Right forelimb (tissue), 1 donor: ENCODE measurements around the gene RPE65.
A peak's percentile ranks its signal among the peaks of the same experiment; 100 is the strongest.
"Not testable (repeated sequence)": the region's sequence is repeated elsewhere in the genome, so short reads cannot be mapped to it uniquely, and the experiment has no call there.

Experiments
- DNase-seq: peaks from one replicate; pipeline ENCODE4 v3.0.0-alpha.2; 2018

RPE65 gene

DNA sequence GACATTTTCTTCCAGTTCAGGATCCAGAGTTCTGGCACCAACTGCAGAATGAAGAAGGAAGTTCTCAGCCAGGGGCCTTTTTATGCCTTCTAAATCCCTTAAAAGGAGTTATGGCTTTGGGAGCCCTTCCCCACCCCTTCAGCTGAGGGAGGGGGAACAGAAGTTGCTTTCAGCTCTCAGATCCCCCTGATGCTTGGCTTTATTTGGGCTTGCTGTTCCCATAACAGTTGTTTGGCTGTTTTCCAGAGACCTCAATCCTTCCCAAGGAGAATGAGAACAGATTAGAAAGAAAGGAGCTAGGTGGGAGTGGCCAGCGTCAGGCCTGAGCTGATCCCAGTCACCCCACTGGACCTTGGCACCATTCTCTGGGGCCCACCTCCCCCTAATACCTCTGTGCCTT is at the start of gene RPE65:
RPE65 (minus strand) TSS at position 54 of the 400 bp plus-strand sequence; CDS start at position 5, 49 bp downstream.
- no peak for DNase-seq

DNA sequence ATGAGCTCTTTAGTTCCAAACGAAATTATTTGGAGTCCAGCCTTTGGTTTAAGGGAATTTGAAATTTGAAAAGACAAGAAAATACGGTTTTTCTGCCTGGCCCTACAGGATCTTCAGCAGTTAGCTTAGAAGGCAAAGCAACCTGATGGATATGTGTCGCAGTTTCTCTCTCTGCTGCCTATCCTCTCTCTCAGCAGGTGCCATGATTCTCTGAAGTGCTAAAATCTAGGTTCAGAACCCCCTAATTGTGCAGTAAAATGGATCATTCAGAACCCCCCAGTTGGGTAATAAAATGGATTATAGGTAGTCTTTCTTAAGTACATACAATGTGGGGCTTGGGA is 47.6 kb upstream of the RPE65 start:
- no peak for DNase-seq

DNA sequence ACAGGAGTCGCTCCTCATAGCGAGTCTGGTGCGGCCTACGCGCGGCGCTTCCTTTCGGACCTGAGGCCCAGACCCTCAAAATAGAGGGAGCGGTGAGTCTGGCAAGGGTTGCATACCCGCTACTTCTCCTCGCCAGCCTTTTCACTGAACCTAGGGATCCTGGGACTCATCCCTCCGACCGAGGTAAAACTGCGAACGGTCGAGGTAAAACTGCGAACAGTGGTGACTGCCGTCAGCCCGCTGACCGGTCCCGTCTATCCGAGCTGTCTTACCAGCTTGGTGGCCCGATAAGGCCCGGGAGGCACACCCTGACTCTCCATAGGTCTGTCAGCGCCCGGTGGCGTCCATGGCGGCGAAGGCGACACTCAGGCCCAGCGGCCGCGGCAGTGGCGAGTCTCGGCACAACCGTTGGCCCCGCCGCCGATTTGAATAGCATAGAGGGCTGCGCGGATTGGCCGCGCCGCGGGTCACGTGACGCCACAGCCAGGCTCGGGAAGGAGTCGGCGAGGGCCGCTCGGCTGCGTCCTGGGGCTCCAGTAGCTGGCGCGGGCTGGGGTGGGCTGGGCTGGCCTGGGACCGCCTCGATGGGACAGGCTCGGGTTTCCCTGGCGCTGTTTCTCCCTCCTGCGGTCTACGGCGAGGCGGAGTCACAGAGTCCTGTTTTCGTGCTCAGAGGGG is 47.1 kb upstream of the RPE65 start, which contains the start of gene DEPDC1:
DEPDC1 (minus strand) TSS at position 403 of the 678 bp plus-strand sequence; CDS start at position 320, 83 bp downstream.
- DNase-seq = peak; percentile 98

DNA sequence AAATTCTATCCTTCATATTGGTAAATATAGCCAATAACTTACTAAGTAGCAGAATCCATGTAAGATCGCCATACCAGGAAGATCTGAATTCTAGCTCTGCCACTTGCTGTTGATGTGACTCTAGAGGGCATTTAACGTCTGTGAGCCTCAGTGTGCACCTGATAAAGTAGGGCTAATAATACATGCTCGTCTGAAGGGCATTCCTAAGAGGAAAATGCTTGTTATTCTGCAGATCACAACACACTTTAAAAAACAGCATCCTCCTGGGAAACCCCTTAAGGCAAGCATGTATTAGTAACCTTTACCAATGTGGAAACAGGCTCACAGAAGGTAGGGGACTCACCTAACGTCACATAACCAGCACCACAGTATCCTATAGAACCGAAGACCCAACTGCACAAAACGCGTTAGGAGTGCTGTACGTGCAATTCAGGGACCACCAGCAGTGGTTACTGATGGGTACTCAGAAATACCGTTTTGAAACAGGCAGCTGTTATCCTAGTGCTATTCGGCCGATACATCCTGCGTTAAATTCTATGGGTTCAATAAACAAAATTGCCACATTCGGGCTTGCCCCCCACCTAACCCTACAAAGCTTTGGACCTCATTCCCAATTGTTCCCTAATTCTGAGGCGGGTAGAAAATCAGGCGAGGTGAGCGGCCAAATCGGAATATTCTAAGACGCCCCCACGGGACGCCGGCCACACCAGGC is 46.4 kb upstream of the RPE65 start:
- DNase-seq = peak; percentile 43

DNA sequence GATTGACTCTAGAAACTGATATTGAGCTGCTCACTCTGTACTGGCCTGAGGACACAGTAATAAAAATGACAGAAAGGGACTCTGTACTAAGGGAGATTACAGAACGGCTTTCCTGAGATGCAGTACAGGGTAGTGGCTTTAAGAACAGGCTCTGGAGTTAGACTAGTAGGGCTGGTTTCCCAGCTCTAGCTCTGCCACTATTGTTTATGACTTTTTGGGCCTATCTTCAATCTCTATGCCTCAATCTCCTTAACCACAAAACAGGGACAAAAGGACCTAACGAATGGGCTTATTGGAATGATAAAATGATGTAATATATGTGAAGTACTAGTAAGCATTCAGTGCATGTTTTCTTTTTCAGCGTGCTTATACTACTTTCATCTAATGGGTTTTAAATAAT is 45.8 kb upstream of the RPE65 start:
- no peak for DNase-seq

DNA sequence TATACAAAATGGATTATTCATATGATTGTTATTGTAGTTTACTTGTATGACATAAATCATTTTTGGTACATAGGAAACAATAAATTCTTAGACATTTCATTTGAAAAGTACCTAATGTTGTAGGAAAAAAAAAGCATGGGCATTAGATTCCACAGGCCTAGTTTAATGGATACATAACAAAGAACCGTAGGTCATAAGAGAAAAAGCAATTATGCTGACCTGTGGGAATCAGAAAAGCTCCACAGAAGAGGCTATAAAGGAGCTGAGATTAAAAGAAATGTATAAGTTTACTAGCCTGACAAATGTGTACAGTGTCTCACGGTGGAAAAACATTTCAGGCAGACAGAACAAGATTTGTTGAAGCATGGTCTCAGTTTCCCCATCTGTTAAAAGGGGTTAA is 43.4 kb upstream of the RPE65 start:
- no peak for DNase-seq

DNA sequence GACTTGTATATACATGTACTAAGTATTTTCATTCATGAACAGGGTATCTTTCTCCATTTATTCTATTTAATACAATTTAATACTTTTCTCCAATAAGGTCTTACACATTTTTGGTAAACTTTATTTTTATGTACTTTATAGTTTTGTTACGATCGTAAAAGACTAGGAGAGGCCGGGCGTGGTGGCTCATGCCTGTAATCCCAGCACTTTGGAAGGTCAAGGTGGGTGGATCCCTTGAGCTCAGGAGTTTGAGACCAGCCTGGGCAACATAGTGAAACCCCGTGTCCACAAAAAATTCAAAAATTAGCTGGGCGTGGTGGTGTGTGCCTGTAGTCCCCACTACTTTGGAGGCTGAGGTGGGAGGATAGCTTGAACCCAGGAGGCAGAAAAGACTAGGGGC is 42.5 kb upstream of the RPE65 start:
- not testable (repeated sequence) for DNase-seq

DNA sequence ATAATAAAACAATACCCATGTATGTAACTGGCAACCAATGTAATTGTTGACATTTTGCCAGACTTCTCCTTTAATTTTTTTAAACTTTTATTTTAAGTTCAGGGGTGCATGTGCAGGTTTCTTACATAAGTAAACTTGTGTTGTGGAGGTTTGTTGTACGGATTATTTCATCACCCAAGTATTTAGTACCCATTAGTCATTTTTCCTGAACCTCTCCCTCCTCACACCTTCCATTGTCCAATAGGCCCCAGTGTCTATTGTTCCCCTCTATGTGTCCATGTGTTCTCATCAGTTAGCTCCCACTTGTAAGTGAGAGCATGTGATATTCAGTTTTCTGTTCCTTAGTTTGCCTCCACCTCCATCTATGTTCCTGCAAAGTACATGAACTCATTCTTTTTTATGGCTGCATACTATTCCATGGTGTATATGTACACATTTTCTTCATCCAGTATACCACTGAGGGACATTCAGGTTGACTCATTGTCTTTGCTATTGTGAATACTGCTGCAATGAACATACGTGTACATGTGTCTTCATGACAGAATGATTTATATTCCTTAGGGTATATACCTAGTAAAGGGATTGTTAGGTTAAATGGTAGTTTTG is 40.4 kb upstream of the RPE65 start:
- no peak for DNase-seq

DNA sequence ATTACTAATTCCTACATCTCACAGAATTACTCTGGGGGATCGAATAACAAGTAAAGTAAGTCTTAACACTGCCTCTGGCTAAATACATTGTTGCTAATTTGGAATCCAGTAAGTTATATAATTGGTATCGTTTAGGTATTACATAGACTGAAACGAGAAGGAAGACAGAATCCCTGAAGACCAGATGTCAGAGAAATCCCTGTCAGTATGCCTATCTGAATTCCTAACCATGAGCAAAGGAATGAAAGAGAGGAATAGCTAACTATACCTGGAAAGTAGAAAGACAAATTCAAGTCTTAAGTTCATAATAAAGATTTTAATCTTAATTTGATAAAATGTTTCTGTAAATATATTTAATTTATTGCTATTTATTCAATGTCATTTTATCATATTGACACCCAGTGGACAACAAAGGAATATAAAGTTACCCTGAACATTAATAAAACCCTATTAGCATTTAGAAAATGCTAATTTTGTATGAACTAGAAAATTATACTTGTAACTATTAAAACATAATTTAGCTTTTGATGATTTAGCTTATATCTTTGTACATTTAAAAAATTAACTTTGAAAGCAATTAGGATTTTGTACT is 35.8 kb upstream of the RPE65 start:
- DNase-seq = no peak

DNA sequence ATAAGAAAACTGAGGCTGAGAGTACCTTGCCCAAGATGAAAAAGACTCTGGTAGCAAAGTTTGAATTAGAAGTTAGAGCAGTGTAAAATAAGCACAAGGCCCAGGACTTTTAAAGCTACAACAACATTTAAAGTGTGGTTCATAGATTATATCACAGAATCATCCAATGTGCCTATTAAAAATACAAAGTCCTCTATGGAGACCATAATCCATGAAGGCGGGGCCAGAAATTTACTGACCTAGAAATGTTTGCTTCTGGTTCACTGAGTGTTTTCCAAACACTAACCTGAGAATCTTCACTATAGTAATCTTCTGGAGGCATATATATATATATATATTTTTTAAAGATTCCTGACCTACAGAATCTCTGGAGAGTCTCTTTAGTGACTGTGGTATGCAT is 34.9 kb upstream of the RPE65 start:
- no peak for DNase-seq

DNA sequence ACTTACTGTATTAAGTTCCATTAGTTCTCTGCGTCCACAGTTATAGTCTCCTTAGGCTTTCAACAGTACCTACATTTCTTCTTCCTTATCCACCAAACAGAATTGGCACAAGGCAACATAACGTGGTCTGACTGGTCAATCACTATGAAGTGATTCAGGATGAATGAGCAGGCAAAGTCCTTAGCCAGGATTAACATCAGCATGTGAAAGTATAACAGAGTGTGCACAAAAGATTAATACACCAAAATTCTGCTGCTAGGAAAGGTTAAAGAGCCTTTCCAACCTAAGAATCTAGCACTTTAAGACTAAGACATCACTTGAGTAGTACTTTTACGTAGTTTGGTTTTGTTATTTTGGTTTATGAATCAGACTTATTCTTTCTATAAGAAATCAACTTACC is 31.3 kb upstream of the RPE65 start:
- DNase-seq = no peak

DNA sequence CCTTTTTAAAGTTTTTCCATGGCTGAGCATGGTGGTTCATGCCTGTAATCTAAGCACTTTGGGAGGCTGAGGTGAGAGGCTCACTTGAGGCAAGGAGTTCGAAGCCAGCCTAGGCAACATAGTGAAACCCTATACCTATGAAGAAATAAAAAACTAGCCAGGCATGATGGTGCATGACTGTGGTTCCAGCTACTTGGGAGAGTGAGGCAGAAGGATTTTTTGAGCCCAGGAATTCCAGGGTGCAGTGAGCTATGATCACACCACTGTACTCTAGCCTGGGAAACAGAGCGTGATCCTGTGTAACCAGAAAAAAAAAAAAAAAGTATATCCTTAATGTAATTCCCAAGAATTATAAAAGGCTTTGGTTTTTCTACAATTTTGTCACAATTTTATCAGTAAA is 29.7 kb upstream of the RPE65 start:
- DNase-seq = no peak

DNA sequence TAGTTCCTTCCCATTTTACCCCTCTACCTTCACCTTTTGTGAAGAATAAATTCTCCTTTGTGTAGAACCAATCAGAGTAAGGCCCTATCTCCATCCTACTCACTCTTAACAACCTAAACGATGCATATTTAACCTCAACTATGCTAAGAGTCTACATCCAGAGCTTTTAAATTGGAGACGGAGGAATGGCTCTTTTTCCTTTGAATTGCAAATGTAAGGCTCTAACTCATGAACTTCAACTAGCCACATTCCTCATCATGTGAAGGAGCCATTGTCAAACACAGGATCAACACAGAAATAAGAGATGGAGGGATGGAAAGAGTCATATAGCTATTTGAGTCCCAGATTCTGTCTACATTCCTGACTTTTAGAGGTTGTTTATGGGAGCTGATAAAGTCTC is 28.9 kb upstream of the RPE65 start:
- no peak for DNase-seq

DNA sequence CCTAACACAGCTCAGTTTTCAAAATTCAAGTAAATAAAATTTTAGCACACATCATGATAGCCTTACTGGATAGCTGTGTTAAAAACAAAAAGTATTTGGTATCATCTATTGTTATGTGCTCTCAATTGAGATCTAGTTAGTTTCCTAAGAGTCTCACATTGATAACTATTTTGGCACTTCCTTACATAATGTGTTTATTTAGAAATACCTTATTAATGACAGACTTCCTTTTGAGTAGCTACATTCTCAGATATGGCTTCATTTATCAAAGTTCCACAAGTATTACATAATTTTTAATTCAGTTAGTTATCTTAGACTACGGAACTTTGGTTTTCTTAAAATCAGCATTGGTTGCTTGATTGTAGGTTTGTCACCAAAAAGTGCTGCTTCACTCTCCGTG is 26.9 kb upstream of the RPE65 start:
- not testable (repeated sequence) for DNase-seq

DNA sequence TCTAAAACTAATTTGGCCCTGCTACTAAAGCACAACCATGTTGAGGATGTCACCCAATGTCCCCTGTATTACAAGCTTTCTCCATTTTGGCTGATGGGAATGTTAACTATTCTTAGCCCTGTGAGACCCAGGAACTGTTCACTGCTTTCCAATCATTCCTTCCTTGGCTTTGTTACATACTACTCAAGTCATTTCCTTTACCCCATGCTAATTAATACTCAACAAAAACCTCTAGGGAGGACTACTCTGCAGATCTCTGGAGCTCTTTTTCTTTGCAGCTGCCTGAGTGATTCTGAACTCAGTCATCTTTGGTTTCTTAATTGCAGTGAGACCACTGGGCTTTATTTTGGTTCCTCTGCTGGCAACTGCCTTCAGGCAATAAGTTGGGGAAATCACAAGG is 23.3 kb upstream of the RPE65 start:
- DNase-seq = no peak

DNA sequence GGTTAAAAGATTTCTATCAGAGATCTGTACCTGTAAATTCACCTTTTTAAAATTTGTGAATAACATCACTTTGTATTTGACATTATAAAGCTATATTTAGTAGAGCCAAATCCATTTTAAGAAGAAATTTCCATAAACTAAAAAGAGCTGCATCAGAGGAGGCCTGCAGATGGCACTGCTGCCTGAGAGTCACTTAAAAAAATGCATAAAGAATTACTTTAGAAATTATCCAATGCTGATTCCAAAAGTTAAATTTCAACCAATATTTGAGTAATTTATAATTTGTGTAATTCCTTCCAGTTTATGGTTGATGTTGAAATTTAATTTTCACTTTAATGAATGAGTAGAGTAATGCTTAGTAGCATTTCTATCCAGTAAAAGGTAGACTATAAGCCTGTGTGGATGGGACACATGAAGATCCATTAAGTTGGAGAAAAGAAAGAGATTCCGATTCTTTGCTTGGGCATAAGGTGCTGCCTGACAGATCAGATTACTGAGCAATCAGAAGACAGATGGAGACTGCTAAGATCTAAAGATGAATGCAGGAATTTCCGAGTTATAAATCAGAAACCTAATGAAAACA is 20.7 kb upstream of the RPE65 start:
- no peak for DNase-seq

DNA sequence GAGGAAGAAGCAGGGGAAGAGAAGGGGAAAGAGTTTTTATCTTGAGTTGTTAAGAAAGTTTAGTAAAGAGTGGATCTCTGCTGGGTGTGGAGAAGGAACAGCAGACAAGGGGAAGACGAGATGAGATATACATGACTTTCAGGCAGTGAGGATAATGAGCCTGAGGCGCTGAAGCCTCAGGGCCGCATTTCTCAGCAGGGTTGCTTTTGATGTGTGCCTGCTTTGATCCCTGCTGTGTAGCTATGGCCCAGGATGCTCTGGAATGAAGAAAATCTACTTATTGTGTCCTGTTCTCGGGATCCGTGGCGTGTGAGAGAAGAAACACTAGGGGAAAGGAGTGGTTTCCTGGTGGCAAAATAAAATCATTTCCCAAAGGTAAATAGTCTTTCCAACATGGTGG is 15.1 kb upstream of the RPE65 start:
- DNase-seq = no peak

DNA sequence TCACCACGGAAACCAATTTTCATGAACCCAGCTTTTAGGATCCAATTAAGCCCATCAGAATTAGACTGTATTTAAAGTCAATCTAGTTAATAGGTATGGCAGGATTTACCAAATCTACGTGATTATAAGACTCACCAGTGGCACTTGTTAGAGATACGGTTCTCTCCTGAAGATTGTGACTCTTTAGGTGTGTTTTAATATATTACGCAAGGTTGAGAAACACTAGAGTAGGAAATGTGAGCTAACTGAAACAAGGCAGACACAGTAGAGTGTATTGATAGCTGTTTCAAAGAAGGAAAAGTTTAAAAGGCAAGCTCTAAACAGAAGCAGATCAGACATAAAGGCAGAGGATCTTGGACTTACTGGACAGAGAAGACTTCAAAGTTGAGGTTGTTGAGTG is 11.2 kb upstream of the RPE65 start:
- no peak for DNase-seq

DNA sequence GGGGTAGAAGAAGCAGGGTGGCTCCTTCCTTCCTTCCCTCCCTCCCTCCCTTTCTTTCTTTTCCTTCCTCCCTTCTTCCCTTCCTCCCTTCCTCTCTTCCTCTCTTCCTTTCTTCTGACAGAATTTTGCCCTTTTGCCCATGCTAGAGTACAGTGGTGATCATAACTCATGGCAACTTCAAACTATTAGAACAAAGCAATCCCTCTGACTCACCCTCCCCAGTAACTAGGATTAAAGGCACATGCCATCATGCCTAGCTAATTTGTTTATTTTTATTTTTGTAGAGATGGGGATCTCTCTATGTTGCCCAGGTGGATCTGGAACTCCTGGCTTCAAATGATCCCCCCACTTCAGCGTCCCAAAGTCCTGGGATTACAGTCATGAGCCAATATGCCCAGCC is 10.0 kb upstream of the RPE65 start:
- DNase-seq = no peak

DNA sequence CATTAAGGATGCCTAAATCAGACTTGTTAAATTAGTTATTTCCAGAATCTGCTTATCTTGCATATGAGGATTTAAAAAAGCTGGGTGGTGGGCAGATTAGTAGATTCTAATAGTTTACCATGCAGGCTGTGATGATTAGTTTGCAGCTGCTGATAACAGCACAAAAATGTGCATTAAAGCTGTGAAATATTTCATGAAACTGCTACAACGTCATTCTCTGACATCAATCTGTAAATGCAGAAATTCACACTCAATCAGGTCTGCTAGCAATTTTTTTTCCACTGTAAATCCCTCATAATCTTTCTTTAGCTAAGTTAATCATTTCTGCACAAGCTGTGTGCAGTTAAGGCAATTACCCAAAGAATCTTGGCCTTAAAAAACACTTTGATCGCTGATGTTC is 9.3 kb upstream of the RPE65 start:
- DNase-seq = no peak

DNA sequence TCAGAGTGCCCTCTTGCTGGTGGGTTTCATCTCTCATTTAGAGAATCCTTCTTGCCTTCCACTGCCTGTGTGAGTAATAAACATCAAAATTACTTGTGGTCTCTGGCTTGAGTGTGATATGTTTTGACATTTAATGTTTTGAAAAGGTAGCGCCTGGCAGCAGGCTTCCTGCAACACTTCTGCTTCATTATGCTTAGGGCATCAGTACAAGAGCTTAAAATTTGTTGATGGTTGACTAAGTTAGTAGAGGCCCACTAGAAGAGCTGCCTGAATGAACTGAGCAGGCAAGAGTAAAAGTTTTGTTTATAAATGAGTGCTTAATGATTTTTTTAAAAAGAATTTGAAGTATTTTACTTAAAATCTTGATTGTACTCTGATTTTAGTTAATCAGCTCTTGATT is 6.4 kb upstream of the RPE65 start:
- DNase-seq = no peak

DNA sequence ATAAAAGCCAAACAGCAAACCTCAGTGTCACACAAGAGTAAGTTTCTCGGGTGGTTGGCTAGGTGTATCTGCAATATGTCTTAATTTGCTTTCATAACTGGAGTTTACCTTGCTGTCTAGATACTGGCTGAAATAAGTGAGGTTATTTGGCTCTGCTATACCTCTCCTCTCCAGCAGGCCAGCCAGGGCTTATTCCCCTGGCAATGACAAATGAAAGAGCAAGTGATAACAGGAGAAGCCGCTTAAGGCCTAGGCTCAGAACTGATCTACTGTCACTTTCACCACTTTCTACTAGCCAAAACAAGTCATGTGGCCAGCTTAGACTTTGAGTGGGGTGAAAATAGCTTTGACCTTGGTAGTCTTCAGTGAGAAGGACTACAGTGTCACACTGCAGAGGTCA is 4.8 kb upstream of the RPE65 start:
- no peak for DNase-seq

DNA sequence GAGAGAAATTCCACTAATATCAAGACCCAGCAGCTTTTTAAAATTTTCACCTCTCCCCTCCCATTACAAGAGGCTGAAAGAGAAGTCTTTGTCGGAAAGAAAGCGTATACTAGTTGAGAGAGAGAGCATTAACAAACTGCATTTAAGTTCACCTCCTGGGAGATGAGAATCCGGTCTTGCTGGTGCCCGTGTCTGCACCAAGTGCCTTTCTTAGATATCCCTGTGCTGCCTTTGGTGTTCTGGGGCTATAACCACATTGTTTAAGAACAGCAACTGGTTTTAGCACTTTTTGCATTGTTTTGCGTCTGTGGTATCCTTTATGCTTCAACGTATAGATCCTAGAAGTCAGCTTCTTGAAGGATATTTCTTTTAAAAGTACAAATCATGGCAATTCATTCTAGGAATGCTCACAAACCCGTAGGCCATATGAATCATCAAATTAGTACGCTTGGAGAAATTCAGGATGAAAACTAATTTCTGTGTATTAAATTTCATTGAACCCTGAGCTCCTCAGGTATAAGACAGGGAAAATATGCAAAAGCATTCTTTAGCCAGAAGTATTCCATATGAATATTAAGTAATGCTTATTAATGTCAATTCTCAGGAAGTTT is 3.4 kb upstream of the RPE65 start:
- DNase-seq = no peak
